ENCODE data around the gene BTG2. TPM values are rescaled to one million over a fixed set of nuclear protein-coding genes. Genes with fewer than 3 reads are reported as not detected.

The BTG2 gene, protein sequence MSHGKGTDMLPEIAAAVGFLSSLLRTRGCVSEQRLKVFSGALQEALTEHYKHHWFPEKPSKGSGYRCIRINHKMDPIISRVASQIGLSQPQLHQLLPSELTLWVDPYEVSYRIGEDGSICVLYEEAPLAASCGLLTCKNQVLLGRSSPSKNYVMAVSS
- 10.1 and 18.8 TPM in 2 replicates for total RNA-seq (ENCODE audit: low replicate concordance)

DNA sequence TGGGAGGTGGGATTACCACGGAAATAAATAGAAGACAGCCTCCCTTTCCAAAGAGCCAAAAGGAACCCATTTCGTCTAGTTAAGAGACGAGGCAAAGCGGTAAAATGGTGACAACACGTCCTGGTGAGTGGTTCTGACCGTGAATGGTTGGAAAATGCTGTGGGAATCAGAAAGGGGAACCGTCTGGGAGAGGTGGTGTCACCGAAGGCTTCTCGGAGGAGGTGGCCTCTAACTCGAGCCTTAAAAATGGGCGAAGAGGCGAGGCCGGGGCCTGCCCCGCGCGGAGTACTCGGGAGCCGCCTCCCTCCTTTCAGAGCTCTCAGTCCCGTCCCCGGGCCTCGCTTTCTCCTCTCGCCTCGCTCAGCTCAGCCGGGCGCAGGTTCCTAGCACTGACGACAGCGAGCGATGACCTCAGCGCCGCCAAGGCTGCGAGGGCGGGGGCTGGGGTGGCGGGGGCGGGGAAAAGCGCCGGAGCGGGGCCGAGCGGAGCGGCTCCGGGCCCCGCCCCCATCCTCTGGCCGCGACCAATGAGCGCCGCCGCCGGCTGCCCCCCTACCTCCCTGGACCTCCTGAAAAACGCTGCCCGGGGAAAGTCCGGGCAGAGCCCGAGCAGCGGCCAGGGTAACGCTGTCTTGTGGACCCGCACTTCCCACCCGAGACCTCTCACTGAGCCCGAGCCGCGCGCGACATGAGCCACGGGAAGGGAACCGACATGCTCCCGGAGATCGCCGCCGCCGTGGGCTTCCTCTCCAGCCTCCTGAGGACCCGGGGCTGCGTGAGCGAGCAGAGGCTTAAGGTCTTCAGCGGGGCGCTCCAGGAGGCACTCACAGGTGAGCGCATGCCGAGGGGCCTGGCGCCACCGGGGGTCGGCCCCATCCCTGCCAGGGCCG lies at the start of gene BTG2:
Gene BTG2, plus strand, starts transcription at position 601 of the 890 bp plus-strand sequence. Its CDS starts 88 bp downstream, at position 689.

DNA sequence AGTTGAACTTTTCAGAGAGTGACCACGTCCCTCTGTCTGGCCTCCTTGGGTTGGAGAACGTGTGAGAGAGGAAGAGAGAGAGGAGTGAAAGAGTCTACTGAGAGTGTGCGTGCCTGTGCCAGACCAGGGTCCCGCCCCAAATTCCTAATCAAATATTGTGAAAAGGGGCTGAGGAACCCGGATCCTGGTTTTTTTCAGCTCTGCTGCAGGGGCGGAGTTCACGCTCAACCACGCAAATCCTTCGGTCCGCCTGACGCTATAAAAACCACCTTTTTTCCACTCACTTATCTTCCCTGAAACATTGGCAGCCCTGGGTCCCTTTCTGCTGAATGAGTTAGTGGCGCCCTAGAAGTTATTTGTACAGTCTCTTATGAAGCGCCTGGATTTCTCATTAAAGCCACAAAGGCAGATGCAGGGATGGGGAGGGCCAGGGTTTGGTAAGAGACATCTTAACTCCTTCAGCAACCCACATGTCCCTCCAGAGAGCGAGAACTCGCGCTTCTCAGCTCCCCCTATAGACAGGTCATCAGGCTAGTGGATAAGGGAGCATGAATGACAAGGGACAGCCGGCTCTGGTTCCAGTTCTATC lies 45.8 kb downstream of the BTG2 start, which contains the start of gene FMOD:
Gene FMOD, minus strand, starts transcription at position 86 of the 589 bp plus-strand sequence. CDS start 2,852 bp downstream, outside the sequence.

Other genes with a start within 250 kb of the BTG2 start
- gene MYOG, start 219.5 kb upstream of the BTG2 start, total RNA-seq (ENCODE audit: low replicate concordance) = not detected in 2 replicates
- under 0.01 and 14.6 TPM in 2 replicates for gene ADORA1, start 177.8 kb upstream of the BTG2 start, total RNA-seq (ENCODE audit: low replicate concordance)
- gene MYBPH, start 129.7 kb upstream of the BTG2 start, total RNA-seq (ENCODE audit: low replicate concordance) = 0.35 TPM in 1 of 2 replicates, not detected in the other
- 0.15 and 231 TPM in 2 replicates for gene CHI3L1, start 118.8 kb upstream of the BTG2 start, total RNA-seq (ENCODE audit: low replicate concordance)
- under 0.01 and 0.70 TPM in 2 replicates for gene CHIT1, start 75.8 kb upstream of the BTG2 start, total RNA-seq (ENCODE audit: low replicate concordance)
- 7.1 and 24.5 TPM in 2 replicates for gene FMOD, start 45.6 kb downstream of the BTG2 start, total RNA-seq (ENCODE audit: low replicate concordance)
- under 0.01 and 2.3 TPM in 2 replicates for gene PRELP, start 170.3 kb downstream of the BTG2 start, total RNA-seq (ENCODE audit: low replicate concordance)
- not detected in 2 replicates for gene OPTC, start 188.6 kb downstream of the BTG2 start, total RNA-seq (ENCODE audit: low replicate concordance)

All from smooth muscle cell of the coronary artery (primary cell).